GM18526 (cell line): ENCODE results near the gene CPHXL2.

Source experiments
- POLR2A ChIP-seq: IDR thresholded peaks from 3 replicates; pipeline ENCODE4 v1.6.1; 2011; ENCODE audit not compliant: insufficient read length; ENCODE audit errors: extremely low read depth

Gene CPHXL2

DNA sequence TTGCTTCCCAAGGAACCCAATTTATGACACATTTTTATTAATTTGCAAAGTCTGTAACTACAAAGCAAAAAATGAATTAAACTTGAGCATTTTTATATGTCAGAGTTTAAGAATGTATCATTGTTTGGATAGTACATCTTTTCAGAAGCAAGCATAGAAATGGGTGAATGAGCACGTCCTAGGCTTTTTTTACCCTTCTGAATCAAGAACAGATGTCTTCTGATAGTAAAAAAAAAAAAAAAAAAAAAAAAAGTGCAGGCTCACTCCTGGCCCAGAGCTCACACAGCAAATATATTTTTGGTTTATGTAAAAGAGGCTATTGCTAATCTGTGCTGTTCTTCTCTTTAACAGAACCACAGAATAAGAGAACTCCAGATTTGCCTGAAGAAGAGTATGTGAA is 22.9 kb downstream of the CPHXL2 start:
- no peak for TF ChIP-seq POLR2A

- peak; percentile 40 for TF ChIP-seq POLR2A
These were observed 28.3 kb downstream of the CPHXL2 start for GRCh38 chr16:75648265-75649076.

DNA sequence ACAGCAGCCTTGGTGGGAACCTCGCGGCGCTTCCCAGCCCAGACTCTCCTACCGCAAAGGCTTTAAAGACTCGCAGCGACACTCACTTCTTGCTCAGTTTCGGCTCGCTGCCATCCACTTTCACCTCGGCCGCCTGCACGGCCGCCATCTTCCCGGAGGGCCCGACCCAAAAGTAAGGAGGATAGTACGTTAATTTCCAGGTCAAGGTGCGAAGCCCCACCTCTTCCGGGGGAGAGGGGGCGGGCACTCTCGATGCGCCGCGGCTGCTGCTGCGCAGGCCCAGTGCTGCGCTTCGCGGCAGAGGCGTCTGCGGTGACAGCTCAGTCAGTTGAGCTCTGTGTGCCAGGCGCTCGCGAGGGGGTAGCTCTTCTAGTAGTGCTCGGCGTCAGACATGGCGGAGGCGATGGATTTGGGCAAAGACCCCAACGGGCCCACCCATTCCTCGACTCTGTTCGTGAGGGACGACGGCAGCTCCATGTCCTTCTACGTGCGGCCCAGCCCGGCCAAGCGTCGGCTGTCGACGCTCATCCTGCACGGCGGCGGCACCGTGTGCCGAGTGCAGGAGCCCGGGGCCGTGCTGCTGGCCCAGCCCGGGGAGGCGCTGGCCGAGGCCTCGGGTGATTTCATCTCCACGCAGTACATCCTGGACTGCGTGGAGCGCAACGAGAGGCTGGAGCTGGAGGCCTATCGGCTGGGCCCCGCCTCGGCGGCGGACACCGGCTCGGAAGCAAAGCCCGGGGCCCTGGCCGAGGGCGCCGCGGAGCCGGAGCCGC is 29.1 kb downstream of the CPHXL2 start, which contains the start of the genes KARS1 and TERF2IP:
TSS of gene KARS1 (minus strand) at position 174 of the 773 bp plus-strand sequence. CDS start at position 148, 26 bp downstream.
TSS of gene TERF2IP (plus strand) at position 282 of the 773 bp plus-strand sequence. CDS start at position 392, 110 bp downstream.
- peak; percentile 92 for TF ChIP-seq POLR2A

GRCh38 chr16:75647112-75647491 is 29.7 kb downstream of the CPHXL2 start:
- TF ChIP-seq POLR2A, result no peak

- TF ChIP-seq POLR2A, result no peak
These were observed 32.4 kb downstream of the CPHXL2 start for GRCh38 chr16:75644240-75645012.

GRCh38 chr16:75640598-75640997 is 36.2 kb downstream of the CPHXL2 start:
- no peak for TF ChIP-seq POLR2A

DNA sequence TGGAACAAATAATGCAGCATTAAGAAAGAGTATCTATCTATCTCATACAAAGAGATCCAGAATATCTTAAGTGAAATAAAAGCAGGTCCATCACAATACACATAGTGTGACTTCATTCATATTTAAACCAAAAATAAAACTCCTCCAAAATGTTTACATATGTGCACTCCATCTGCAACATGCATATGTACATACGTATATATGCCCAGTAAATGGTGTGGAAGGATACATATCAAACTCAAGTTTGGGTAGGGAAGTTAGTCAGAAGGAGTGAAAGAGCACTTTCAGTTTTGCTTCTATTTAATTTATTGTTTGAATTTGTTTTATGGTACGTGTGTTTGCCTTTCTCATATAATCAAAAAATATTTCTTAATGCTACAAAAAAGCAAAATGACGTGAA is 41.8 kb downstream of the CPHXL2 start:
- TF ChIP-seq POLR2A, result no peak

GRCh38 chr16:75632857-75633256 is 44.0 kb downstream of the CPHXL2 start:
- no peak for TF ChIP-seq POLR2A

- TF ChIP-seq POLR2A, result no peak
These were observed 46.8 kb downstream of the CPHXL2 start for GRCh38 chr16:75630052-75630451.

GRCh38 chr16:75629132-75629531 is 47.7 kb downstream of the CPHXL2 start:
- no peak for TF ChIP-seq POLR2A

DNA sequence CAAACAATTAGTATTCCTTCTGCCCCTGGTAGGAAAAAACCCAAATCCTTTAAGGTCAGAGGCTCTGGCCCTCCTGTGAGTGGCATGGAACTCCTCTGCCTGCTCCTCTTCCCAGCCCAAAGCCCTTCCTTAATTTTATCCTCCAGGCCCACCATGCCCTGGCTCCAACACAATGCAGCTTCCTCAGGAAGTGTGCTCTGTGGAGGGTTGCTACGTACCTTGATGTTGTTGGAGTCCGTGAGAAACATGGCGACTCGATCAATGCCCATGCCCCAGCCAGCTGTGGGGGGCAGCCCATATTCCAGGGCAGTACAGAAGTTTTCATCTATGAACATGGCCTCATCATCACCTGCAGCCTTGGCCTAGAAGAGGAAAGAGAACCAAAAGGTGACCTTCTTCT is 48.5 kb downstream of the CPHXL2 start:
- TF ChIP-seq POLR2A, result no peak

DNA sequence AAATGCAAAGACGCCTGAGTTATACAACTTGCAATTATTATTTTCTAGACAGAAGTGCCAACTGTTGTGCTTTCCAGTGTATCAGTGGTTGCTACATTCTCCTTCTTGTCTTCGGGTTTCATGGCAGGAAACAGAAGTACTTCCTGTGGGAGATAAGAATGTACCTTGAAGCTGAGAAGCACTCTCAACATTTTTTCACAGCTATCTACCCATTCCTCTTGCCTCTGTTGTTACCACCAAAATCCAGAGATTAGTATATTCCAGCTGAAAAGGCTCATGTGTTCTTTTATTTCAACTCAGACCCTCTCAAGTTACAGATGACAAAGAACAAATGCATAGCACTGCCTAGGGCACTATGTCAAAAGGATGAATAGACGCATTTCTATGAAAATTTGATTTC is 49.0 kb downstream of the CPHXL2 start:
- TF ChIP-seq POLR2A, result no peak

DNA sequence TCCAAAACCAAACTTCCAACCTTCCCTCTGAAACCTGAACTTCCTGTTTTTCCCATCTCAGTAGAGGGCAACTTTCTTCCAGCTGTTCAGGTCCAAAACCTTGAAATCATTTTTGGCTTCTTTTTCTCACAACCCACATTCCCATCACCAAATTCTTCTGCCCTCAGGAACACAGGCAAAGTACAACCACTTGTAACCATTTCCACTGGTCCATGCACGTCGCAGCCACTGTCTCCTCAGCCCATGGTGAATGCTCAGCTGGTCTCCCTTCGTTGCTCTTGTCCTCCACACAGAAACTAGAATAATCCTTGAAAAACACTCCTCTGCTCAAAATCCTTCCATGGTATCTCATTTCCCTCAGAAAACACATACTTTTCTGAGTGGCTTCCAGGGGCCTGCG is 50.0 kb downstream of the CPHXL2 start:
- no peak for TF ChIP-seq POLR2A

DNA sequence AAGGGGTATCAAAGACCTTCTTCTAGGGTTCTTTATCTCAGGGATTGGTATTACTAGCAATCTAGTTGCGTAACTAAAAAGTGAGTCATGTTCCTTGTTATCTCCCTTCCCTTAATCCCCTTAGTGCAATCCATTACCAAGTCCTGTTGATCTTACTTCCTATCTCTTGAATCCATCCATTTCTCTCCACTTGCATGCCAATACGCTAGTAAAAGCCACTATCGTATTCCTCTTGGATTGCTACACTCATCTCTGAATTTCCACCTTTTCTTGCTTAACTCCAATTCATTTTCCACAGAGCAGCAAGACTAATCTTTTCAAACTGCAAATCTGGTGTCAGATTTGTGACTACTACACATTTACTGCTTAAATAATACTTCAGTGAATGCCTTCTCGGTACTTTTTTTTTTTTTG is 51.9 kb downstream of the CPHXL2 start:
- TF ChIP-seq POLR2A, result no peak
